NCI-H748 (cell line): Measurements from ENCODE around the gene SMTNL1.

Experiments
- DNase-seq: peaks from one replicate; lab custom pipeline; 2025; ENCODE audit not compliant: unreplicated experiment; lab: John Stamatoyannopoulos, UW

SMTNL1 gene

GRCh38 chr11:57586711-57587245, 49.4 kb downstream of the SMTNL1 start:
- DNase-seq = no peak

- no peak for DNase-seq
Measured at GRCh38 chr11:57588046-57588710, 50.8 kb downstream of the SMTNL1 start.

GRCh38 chr11:57596266-57596885, 59.0 kb downstream of the SMTNL1 start:
- no peak for DNase-seq

GRCh38 chr11:57597461-57597915, 60.1 kb downstream of the SMTNL1 start, which contains the start of gene SERPING1:
SERPING1 (plus strand) TSS chr11:57597685; CDS start chr11:57598271, 586 bp downstream.
- no peak for DNase-seq

GRCh38 chr11:57597916-57598830, 60.8 kb downstream of the SMTNL1 start:
- DNase-seq = no peak

GRCh38 chr11:57598831-57599155, 61.4 kb downstream of the SMTNL1 start:
- no peak for DNase-seq

GRCh38 chr11:57599381-57599780, 62.0 kb downstream of the SMTNL1 start:
- DNase-seq = no peak
